OCI-LY7 (cell line): Measurements from ENCODE around the gene RAB7A. TPM values are rescaled to one million over a fixed set of nuclear protein-coding genes. Genes with fewer than 3 reads are reported as not detected.

ENCODE experiments used
- BruUV-seq: library from RNA; stranded (reverse); fragments of 400-500 nt; replicated peaks from 2 replicates; lab custom pipeline; 2021; lab: Mats Ljungman, UMichigan
- CTCF ChIA-PET: fragments of 300-600 bp; sonication (Branson Sonifier 250); formaldehyde crosslinking; loops from one replicate; lab custom pipeline; 2022; ENCODE audit warnings: antibody characterized with exemption; ENCODE audit not compliant: unreplicated experiment; lab: Charles Lee
- POLR2A ChIA-PET: fragments of 300-600 bp; sonication (Branson Sonifier 250); formaldehyde crosslinking; loops from one replicate; lab custom pipeline; 2022; ENCODE audit warnings: antibody characterized with exemption; lab: Charles Lee
- DNase-seq: peaks from one replicate; pipeline ENCODE4 v3.0.0-alpha.2; 2015; ENCODE audit warnings: low spot score
- H2AFZ ChIP-seq: fragments of 200-600 bp; sonication (generic), shearing (Covaris generic); 2 replicates; pipeline ENCODE4 v1.6.1; 2014; ENCODE audit warnings: mild to moderate bottlenecking, antibody characterized with exemption, low read length, moderate library complexity
- H3K27ac ChIP-seq: fragments of 200-600 bp; sonication (generic); 2 replicates; pipeline ENCODE4 v1.5.1; 2014; ENCODE audit warnings: mixed run types, low read depth, mild to moderate bottlenecking, moderate library complexity, low read length, inconsistent platforms; ENCODE audit not compliant: poor library complexity, severe bottlenecking
- H3K36me3 ChIP-seq: fragments of 200-600 bp; sonication (generic); 2 replicates; pipeline ENCODE4 v1.6.1; 2014; ENCODE audit warnings: mild to moderate bottlenecking, antibody characterized with exemption, low read length, moderate library complexity, mixed read lengths; ENCODE audit not compliant: insufficient read depth
- H3K4me1 ChIP-seq: fragments of 200-600 bp; sonication (generic); 2 replicates; pipeline ENCODE4 v1.5.1; 2014; ENCODE audit warnings: mild to moderate bottlenecking, low read length; ENCODE audit not compliant: insufficient read depth, poor library complexity, severe bottlenecking
- H3K4me2 ChIP-seq: fragments of 200-600 bp; sonication (generic); 2 replicates; pipeline ENCODE4 v1.6.1; 2014; ENCODE audit warnings: mild to moderate bottlenecking, low read length
- H3K4me3 ChIP-seq: fragments of 200-600 bp; sonication (generic); 2 replicates; pipeline ENCODE4 v1.5.1; 2014; ENCODE audit warnings: mild to moderate bottlenecking, low read depth, low read length; ENCODE audit not compliant: poor library complexity, severe bottlenecking
- H3K79me2 ChIP-seq: fragments of 200-600 bp; sonication (generic); 2 replicates; pipeline ENCODE4 v1.6.1; 2016; ENCODE audit warnings: low read depth, mild to moderate bottlenecking, low read length, moderate library complexity, mixed read lengths; ENCODE audit not compliant: insufficient read depth
- H3K9me2 ChIP-seq: fragments of 200-600 bp; sonication (generic); 2 replicates; pipeline ENCODE4 v1.6.1; 2016; ENCODE audit warnings: mild to moderate bottlenecking, low read length, mixed read lengths; ENCODE audit not compliant: insufficient read depth
- H3K9me3 ChIP-seq: fragments of 200-600 bp; sonication (generic); 2 replicates; pipeline ENCODE4 v1.6.1; 2014; ENCODE audit warnings: mild to moderate bottlenecking, mixed run types, low read length, mixed read lengths
- H4K20me1 ChIP-seq: fragments of 200-600 bp; sonication (generic); 2 replicates; pipeline ENCODE4 v1.6.1; 2014; ENCODE audit warnings: mild to moderate bottlenecking, antibody characterized with exemption, low read length, moderate library complexity, mixed read lengths; ENCODE audit not compliant: insufficient read depth
- CTCF ChIP-seq: fragments of 200-600 bp; sonication (generic); conservative IDR thresholded peaks from 2 replicates; pipeline ENCODE4 v1.5.1; 2014; ENCODE audit warnings: mild to moderate bottlenecking, antibody characterized with exemption, low read length, moderate library complexity, mixed read lengths
- EZH2phosphoT487 ChIP-seq: fragments of 200-600 bp; sonication (generic); IDR thresholded peaks from 2 replicates; pipeline ENCODE4 v1.6.1; 2018; ENCODE audit warnings: low read depth, borderline replicate concordance, mild to moderate bottlenecking, mixed run types, antibody characterized with exemption, low read length, moderate library complexity, mixed read lengths
- intact Hi-C: fragments of 100-400 bp; cut with micrococcal nuclease; formaldehyde crosslinking; loops from one replicate; pipeline ENCODE4 v1.10.0; 2022; ENCODE audit not compliant: unreplicated experiment
- total RNA-seq, 2 experiments: library from RNA; depleted of rRNA in 1 of 2; stranded (reverse); fragments of >200 nt in 1 of 2; shearing (Covaris generic) in 1 of 2; gene quantifications; 2 replicates each; pipeline ENCODE4 v1.2.3, GENCODE V29; 2014 to 2022

RAB7A gene
- total RNA-seq, 2 experiments from 2014 or later: 24.5 to 143 TPM

GRCh38 chr3:128849911-128850455, 124.0 kb downstream of the RAB7A start:
- H2AFZ ChIP-seq: no peak overlapping the region
- BruUV-seq: no TSS peak
- CTCF ChIA-PET: no interaction called here
- POLR2A ChIA-PET: no interaction called here
- no peaks in the 10 kb centered on the region for H3K36me3 ChIP-seq
- no peak for DNase-seq
- H3K27ac ChIP-seq: no peak overlapping the region
- H3K79me2 ChIP-seq: no peaks in the 10 kb centered on the region
- H3K4me1 ChIP-seq: peaks cover 14% of the 10 kb centered on the region
- no peaks in the 10 kb centered on the region for H3K9me2 ChIP-seq
- H3K4me3 ChIP-seq: no peak overlapping the region
- H3K4me2 ChIP-seq: no peak overlapping the region
- H4K20me1 ChIP-seq: no peaks in the 10 kb centered on the region
- intact Hi-C loops: loop anchor here (5.0 kb wide), 1 partner anchor 233 kb away; no protein-coding TSS in a partner anchor
- TF ChIP-seq EZH2phosphoT487 (no peak), CTCF (no peak)
- H3K9me3 ChIP-seq: peaks cover 11% of the 10 kb centered on the region; the same call in 1 of the 2 replicates

GRCh38 chr3:128850544-128850943, 124.6 kb downstream of the RAB7A start:
- no peak overlapping the region for H3K4me3 ChIP-seq
- CTCF ChIA-PET: no interaction called here
- BruUV-seq: no TSS peak
- no peak overlapping the region for H3K27ac ChIP-seq
- intact Hi-C loops: no loop called here
- TF ChIP-seq EZH2phosphoT487 (no peak), CTCF (no peak)
- peaks cover 9% of the 10 kb centered on the region for H3K4me1 ChIP-seq
- H3K9me3 ChIP-seq: peaks cover 17% of the 10 kb centered on the region
- DNase-seq: no peak
- H3K36me3 ChIP-seq: no peaks in the 10 kb centered on the region
- H3K4me2 ChIP-seq: no peak overlapping the region
- POLR2A ChIA-PET: no interaction called here
- no peaks in the 10 kb centered on the region for H3K9me2 ChIP-seq
- no peaks in the 10 kb centered on the region for H3K79me2 ChIP-seq
- H2AFZ ChIP-seq: no peak overlapping the region
- H4K20me1 ChIP-seq: no peaks in the 10 kb centered on the region

- ChIA-PET CTCF (no interaction called here), POLR2A (no interaction called here)
- H2AFZ ChIP-seq: no peak overlapping the region
- no peaks in the 10 kb centered on the region for H3K9me2 ChIP-seq
- no peaks in the 10 kb centered on the region for H3K4me1 ChIP-seq
- no peak for DNase-seq
- no peak for TF ChIP-seq CTCF
- TF ChIP-seq EZH2phosphoT487: no peak
- H3K4me2 ChIP-seq: no peak overlapping the region
- intact Hi-C loops: no loop called here
- no TSS peak for BruUV-seq
- H3K36me3 ChIP-seq: no peaks in the 10 kb centered on the region
- H3K27ac ChIP-seq: no peak overlapping the region
- H3K9me3 ChIP-seq: peaks cover 21% of the 10 kb centered on the region
- no peaks in the 10 kb centered on the region for H3K79me2 ChIP-seq
- H4K20me1 ChIP-seq: no peaks in the 10 kb centered on the region
- no peak overlapping the region for H3K4me3 ChIP-seq
Observed at GRCh38 chr3:128851601-128852000, 125.6 kb downstream of the RAB7A start.
